HG03095 (cell line): ENCODE results near the gene ANKFY1.
"Not testable (repeated sequence)": the region's sequence is repeated elsewhere in the genome, so short reads cannot be mapped to it uniquely, and the experiment has no call there.

ENCODE experiments used
- ATAC-seq: cut with Tn5 transposase; IDR thresholded peaks from one replicate; pipeline ENCODE4 v1.9.1; 2021; ENCODE audit warnings: moderate library complexity; ENCODE audit not compliant: unreplicated experiment

The ANKFY1 gene

DNA sequence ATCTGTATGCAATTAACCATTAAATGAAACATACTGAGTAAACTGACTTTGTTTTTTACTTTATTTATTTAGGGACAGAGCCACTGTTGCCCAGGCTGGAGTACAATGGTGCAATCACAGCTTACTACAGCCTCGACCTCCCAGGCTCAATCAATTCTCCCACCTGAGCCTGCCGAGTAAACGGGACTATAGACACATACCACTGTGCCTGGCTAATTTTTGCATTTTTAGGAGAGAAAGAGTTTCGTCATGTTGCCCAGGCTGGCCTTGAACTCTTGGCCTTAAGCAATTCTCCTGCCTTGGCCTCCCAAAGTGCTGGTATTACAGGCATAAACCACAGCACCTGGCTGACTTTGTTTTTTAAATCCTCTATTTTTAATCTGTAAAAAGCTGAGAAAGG, 42.6 kb downstream of the ANKFY1 start:
- ATAC-seq: no peak

DNA sequence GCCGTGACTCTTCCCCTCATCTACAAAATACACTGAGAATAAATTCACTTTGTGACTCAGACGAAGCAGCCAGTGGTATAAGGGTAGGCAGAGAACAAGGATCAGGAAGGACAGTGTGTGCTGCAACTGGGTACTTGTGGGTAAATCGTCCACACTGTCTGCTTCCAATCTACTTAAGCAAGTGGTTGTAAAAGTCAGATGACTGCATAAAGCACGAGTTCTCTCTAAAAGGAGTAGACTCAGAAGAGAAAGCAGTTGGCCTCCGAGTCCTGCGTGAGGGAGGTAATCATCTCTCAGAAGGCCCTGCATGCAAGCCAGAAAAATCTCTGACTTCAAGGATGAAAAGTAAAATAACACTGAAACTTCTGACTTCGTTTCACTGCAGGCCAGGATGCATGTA, 43.1 kb downstream of the ANKFY1 start:
- no peak for ATAC-seq

DNA sequence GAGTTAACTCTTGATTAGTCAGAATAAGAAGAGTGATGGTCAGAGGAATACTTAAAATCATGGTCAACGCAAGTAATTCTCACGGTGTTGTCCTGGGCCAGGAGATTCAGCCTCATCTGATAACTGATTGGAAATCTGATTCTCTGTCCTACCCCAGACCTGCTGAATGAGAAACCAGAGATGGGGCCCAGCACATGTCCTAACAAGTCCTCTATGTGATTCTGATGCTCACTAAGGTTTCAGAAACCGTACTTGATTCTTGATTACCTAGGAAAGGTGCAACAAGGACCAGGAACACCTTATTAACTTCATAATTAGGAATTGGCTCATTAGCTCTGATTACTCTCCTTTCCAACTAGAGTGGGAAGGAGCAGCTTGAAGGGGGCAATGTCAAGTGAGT, 44.5 kb downstream of the ANKFY1 start:
- ATAC-seq: no peak

DNA sequence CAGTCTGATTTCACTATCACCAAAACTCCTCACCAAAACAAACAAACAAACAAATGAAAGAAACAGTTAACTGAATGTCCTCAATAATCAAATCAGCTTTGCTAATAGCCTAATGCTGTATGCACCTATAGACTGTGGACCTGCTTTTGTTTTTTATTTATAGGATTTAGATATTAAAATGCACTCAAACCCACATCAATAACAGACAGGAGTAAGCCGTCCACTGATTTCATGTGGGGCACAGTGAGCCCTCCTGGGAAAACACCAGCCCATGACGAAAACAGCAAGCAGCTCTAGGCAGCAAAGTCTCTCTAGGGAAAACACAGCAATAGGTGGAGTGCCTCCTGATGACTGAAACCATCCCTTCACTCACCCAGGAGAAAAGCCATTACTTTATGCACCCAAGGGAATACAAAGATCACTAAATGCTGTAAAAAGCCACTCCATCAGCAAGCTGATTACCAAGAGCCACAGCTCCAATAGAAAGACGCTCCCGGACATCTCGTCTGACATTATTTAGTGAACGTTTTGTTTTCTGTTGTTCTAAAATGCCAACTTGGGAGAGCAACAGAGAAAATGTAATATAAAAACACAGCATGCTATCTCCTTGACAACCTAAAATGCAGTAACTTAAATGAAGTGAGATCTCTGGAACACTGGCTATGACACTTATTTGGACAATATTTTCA, 47.8 kb downstream of the ANKFY1 start:
- no peak for ATAC-seq

DNA sequence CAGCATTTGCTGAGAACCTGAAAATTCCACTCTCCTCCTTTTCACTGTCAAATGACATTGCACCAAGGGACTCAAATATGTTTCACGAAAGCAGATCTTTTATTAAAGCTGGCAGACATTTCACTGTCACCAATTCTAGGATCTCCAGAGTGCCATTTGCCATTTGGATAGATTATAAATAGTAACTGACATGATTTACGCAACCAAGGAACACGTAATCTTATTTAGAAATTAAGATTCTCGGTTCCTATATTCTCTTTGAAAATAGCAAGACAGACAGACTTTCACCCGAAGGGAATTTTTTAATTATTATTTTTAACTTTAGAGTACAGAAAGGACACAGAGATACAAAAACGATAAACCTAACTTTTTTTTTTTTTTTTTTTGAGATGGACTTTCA, 49.6 kb downstream of the ANKFY1 start:
- ATAC-seq: no peak

DNA sequence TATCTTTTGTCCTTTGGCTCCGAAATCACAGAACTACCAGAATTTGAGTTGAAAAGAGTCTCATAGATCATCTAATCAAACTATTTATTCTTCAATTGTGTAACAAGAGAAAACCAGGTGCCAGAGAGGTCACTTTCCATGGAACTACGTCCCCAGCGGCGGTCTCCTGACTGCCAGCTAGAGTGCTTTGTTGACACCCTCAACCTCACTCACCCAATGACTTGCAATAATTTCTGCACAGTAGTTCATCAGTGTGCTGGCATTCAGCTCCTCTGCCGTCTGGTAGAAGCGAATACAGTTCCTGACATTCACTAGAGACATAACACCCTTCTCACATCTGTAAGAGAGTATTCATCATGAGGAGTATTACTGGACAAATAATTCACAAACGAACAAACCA, 54.2 kb downstream of the ANKFY1 start:
- ATAC-seq: no peak

DNA sequence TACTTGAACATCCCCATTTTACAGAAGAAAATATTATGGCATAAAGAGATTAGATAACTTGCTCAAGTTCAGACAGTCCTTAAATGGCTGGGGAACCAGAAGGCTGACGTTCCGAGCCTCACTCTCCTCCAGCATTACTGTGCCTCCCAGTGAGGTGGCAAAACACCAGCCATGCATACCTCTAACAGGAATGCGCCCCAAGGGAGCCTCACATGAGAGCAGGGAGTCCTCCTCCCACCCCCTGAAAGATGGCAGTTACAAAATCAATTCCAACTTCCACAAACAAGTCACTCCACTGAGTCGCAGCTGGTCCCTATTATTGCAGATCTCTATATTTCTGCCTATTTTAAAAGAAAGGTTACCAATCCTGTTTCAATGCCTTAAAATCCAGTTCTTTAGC, 55.5 kb downstream of the ANKFY1 start:
- no peak for ATAC-seq

DNA sequence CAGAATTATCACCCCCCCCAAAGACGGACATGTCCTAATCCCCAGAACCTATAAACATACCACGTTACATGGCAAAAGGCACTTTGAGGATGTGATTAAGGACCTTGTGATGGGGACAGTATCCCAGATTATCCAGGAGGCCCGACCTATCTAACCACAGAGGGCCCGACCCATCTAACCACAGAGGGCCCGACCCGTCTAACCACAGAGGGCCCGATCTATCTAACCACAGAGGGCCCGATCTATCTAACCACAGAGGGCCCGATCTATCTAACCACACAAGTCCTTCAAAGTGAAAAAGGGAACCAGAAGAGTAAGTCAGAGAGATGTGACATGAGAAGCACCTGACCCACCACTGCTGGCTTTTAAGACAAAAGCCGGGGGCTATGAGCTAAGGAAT, 56.8 kb downstream of the ANKFY1 start:
- ATAC-seq: no peak

DNA sequence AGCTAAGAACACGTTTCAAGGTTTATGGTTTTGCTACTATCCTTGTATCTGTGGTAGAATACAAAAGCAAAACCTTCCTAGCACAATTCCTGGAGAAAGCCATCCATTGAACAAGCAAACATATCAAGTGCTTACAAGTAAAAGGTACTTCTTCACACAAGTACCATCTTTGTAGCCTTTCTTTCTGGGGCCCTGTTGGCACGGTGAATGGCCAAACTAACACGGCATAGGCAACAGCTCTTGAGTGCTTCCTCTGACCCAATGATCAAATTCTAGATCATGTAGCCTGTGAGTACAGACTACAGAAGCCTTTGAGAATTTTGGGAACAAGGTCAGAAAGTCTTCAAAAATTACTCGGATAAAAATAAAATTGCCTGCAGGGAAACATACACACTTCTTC, 57.9 kb downstream of the ANKFY1 start:
- ATAC-seq: no peak

DNA sequence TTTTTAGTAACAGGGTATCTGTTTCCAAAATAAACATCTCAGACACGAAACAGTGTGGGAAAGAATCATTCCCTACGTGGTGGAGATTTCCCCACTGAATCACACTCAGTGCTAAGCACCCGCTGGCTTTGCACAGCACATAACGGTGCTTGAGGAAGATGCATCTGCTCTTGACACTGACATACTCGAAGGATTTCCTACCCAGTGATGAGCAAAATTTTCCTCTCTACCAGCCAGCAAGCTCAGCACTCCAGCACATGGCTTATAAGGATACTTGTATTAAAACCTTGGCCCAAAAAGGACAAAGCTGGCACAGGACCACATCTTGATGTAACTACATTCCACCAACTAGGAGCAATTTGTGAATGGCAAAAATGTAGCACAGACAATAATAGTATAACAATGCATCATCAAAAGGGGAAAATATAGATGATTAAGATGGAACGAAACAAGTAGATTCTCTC, 59.0 kb downstream of the ANKFY1 start:
- ATAC-seq: no peak

DNA sequence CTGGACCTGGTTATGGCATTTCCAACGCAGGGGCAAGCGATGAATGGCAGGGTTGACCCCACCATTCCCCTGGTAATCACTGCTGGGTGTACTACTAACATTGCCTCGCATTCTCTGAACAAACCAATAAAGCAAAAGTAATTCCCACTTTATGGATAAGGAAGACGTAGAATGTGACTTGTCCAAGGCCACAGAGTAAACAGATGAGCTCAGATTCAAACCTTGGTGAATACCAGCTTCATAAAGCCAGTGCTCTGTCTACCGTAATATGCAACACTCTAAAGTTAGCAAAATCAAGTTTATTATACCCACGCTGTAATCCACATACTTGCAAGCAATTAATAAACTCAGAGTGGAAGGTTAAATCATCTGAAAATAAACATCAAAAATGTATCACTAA, 59.6 kb downstream of the ANKFY1 start:
- no peak for ATAC-seq

DNA sequence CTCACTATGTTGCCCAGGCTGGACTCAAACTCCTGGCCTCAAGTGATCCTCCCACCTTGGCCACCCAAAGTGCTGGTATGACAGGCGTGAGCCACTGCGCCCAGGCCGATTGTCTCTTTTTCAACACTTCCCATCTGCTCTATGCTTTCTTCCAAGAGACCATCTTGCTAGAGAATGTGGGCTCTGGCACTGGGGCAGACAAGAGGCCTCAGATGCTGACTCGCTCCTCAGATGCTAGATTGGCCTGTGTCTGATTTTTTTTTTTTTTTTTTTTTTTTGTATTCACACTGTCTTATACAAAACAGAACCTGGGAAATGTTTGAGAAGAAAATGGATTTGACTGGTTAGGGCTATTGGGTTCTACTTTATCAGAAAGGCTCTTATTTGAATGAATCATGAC, 62.6 kb downstream of the ANKFY1 start:
- ATAC-seq: no peak

DNA sequence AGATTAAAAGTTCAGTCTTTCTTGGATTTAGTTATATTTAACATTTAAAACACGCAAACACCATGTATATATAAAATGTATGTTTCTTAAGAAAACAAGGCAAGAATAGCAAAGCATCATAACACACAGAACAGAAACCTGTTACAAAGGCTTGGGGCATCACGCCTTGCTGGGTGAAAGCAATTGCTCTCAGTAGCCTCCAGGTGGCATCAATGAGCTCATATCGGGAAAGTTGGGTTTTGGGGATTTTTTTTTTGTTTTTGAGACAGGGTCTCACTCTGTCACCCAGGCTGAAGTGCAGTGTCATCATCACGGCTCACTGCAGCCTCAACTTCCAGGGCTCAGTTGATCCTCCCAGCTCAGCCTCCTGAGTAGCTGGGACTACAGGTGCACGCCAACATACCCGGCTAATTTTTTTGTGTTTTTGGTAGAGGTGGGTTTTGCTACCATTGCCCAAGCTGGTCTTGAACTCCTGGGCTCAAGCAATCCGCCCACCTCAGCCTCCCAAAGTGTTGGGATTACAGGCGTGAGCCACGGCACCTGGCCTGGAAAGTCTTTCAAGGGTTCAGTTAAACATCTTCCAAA, 63.9 kb downstream of the ANKFY1 start:
- no peak for ATAC-seq

DNA sequence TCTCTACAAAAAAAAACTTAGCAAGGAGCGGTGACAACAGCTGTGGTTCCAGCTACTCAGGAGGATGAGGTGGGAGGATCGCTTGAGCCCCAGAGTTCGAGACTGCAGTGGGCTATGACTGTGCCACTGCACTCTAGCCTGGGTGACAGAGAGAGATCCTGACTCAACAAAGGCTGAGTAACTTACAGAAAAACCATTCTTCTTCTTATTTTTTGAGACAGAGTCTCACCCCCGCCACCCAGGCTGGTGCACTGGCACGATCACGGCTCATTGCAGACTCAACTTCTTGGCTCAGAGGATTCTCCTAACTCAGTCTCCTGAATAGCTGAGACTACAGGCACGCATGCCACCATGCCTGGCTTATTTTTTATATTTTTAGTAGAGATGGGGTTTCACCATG, 64.8 kb downstream of the ANKFY1 start:
- ATAC-seq: no peak

DNA sequence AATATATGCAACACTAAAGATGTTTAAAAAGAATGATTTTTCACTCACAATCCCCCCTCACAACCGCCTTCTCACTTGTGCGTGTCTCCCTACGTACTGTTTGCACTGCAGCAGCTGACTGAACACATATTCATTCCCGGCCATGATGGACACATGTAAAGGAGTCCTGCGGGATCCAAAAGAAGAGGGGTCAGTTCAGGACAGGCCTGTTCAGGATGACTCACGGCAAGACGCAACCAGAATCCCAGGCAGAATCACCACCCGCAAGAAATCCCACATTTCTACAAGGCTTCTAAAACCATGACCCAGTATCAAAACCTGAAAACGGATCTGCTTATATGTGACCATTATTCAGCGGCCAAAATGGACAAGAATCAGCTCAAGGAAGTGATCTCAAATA, 68.5 kb downstream of the ANKFY1 start:
- no peak for ATAC-seq

DNA sequence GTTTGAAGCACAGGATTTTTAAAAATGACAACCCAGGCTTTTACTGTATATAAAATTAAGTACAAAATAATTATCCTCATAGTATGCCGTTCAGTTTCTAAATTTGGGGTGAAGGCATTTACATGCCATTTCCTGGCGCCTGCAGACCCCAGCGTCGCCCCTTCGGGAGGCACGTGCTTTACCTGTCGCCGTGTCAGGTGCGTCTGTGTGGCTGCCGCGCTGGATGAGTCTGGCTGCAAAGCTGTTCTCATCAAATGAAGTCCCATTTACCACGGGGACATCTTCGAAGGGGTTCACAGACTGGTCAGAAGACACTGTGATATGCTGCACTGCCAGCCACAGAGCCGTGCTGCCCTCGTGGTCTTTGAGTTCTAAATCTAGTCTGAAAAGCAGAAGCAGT, 69.0 kb downstream of the ANKFY1 start:
- ATAC-seq: no peak

DNA sequence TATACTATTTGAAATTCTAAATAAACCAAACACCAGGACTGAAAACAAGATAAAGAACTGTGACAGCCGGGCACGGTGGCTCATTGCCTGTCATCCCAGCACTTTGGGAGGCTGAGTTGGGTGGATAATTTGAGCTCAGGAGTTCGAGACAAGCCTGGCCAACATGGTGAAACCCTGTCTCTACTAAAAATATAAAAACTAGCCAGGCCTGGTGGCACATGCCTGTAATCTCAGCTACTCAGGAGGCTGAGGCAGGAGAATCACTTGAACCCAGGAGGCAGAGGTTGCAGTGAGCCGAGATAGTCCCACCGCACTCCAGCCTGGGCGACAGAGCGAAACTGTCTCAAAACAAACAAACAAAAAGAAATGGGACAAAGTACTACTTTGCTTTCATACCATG, 73.0 kb downstream of the ANKFY1 start:
- not testable (repeated sequence) for ATAC-seq

DNA sequence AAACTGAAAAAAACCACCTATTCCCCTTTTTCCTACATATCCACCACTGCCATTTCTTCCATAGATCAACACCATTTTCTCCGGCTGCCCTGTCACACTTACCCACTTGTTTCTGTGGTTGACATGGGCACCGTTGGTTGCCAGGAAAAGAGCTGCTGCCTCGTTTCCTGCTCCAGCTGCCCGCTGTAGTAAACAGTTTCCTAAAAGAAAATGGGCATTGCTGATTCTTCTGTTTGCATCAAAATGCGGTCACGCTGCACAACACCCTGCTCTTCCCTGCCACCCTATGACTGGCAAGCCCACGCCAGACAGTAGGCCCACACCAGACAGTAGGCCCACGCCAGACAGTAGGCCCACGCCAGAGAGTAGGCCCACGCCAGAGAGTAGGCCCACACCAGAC, 74.5 kb downstream of the ANKFY1 start:
- ATAC-seq: no peak

DNA sequence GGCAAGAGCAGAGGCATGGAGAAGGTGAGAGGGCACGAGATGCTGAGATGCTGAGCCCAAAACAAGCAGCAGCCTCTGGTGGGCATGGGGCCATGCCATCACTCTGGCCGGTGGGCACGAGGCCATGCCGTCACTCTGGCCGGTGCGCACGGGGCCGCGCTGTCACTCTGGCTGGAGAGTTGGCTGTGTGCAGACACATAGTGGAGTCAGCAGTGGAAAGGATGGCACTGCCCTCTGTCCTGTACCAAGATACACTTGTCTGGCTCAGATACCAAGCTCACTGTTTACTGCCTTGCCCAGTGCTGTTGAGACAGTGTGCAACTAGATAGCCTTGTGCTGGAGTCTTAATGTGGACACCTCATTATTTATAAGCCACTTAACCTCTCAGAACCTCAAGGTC, 75.7 kb downstream of the ANKFY1 start:
- no peak for ATAC-seq

DNA sequence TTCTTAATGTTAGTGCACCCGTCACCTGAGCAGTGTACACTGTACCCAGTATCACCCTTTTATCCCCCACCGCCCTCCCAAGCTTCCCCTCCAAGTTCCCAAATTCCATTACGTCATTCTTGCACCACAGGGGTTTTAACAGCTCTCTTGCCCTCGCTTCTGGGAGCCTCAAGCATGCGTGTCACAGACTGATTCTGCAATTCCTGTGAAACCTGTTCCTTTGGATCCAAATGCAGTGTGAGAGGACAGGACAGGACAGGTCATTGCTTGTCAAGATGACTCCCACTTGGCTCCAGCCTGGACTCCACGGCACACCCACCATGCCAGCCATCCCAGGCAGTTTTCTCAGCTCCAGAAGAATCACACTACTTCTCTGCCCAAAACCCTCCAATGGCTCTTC, 76.7 kb downstream of the ANKFY1 start:
- ATAC-seq: no peak

DNA sequence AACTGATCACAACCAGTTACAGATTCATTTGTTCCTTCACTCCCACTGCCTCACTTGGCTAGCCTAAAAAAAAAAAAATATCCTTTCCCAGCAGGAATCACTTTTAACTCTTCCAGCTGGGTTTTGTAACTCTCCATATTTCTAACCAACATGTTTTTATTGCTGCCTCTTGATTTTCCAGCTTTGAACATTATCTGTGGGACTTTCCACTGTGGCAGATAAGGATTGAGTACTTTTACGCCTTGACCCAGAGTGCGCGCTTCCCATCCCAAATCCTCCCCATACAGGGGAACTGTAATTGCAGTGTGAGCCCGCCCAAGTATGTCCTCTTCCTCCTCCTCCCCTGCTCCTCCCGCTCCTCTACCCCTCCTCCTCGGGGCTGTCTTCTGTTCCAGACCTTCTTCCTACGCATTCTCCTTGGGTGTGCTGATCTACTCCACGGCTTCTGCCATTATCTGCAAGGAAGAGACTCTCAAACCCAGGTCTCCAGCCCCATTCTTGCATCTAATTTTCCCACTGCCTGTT, 77.4 kb downstream of the ANKFY1 start:
- ATAC-seq: no peak

DNA sequence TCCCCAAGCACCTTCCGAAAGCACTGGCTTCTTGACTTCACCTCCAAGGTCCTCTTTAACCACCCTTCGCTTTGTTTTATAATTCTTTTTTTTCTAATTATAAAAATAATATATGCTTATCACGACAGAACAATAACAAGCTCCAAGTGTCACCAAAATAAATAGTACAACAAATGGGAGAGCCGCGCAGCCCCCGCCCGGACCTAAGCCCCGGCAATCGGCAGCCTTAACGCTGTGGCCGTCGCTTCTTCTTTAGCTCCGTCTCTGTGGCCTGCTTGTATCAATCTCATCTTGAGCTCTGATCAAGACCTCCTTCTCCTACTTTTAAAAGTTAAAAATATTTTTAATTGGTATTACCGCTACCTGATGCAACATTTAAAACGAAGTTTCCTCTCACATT, 78.1 kb downstream of the ANKFY1 start:
- ATAC-seq: no peak

DNA sequence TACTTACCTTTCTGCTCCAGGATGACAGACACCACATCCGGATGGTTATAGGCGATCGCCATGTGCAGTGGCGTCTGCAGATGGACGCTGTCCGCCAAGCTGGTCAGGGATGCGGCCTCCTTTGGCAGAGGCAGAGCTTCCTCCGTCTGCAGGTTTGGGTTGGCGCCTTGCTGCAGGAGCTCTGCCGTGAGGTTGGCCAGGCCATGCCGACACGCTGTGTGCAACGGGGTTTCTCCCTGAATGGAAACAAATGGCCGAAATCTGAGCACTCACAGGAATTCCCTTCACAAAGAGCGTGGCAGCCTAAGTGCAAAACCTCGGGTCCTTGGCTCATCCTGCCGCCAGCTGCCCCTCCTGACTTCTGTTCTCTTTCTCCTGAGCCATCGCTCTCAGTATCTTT, 79.0 kb downstream of the ANKFY1 start:
- ATAC-seq: no peak
